Osteocyte (in vitro differentiated cells): ENCODE data around the gene CPA5. TPM values are rescaled to one million over a fixed set of nuclear protein-coding genes. Genes with fewer than 3 reads are reported as not detected.

Experiments
- DNase-seq: peaks from one replicate; pipeline ENCODE4 v3.0.0; 2021; ENCODE audit warnings: mixed read lengths; ENCODE audit not compliant: unreplicated experiment; ENCODE audit errors: extremely low spot score
- H3K27ac Mint-ChIP-seq: one replicate; pipeline ENCODE4 v1.8.0; 2021; ENCODE audit warnings: mild to moderate bottlenecking, mixed read lengths; ENCODE audit not compliant: unreplicated experiment
- H3K27me3 Mint-ChIP-seq: one replicate; pipeline ENCODE4 v1.8.0; 2021; ENCODE audit warnings: mixed read lengths; ENCODE audit not compliant: unreplicated experiment
- H3K36me3 Mint-ChIP-seq: one replicate; pipeline ENCODE4 v1.8.0; 2021; ENCODE audit warnings: mixed read lengths; ENCODE audit not compliant: unreplicated experiment
- H3K4me1 Mint-ChIP-seq: one replicate; pipeline ENCODE4 v1.8.0; 2021; ENCODE audit warnings: mixed read lengths; ENCODE audit not compliant: unreplicated experiment
- H3K4me3 Mint-ChIP-seq: one replicate; pipeline ENCODE4 v1.8.0; 2021; ENCODE audit warnings: mild to moderate bottlenecking, moderate library complexity, mixed read lengths; ENCODE audit not compliant: unreplicated experiment
- H3K9me3 Mint-ChIP-seq: one replicate; pipeline ENCODE4 v1.8.0; 2021; ENCODE audit warnings: mixed read lengths; ENCODE audit not compliant: unreplicated experiment
- long read RNA-seq: library from polyadenylated mRNA; unstranded; transcript quantifications from one replicate; pipeline ENCODE4 v2.0.0, GENCODE V29; 2021
- total RNA-seq: library from RNA; stranded (reverse); gene quantifications from 2 replicates; pipeline ENCODE4 v1.2.1, GENCODE V29; 2021
- TF ChIP-seq, protein P1 (sequence below): fragments of 200-600 bp; sonication (generic); IDR thresholded peaks from 2 replicates; pipeline ENCODE4 v1.5.0; 2021; ENCODE audit warnings: antibody characterized with exemption, mild to moderate bottlenecking, moderate library complexity

Gene CPA5, protein sequence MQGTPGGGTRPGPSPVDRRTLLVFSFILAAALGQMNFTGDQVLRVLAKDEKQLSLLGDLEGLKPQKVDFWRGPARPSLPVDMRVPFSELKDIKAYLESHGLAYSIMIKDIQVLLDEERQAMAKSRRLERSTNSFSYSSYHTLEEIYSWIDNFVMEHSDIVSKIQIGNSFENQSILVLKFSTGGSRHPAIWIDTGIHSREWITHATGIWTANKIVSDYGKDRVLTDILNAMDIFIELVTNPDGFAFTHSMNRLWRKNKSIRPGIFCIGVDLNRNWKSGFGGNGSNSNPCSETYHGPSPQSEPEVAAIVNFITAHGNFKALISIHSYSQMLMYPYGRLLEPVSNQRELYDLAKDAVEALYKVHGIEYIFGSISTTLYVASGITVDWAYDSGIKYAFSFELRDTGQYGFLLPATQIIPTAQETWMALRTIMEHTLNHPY
- 0.51 TPM in 1 of 2 replicates, not detected in the other for total RNA-seq
- long read RNA-seq, partial matches to known transcripts: 0 of 4 reads
- long read RNA-seq, other reads (novel, unspliced or antisense): 1 of 4 reads

DNA sequence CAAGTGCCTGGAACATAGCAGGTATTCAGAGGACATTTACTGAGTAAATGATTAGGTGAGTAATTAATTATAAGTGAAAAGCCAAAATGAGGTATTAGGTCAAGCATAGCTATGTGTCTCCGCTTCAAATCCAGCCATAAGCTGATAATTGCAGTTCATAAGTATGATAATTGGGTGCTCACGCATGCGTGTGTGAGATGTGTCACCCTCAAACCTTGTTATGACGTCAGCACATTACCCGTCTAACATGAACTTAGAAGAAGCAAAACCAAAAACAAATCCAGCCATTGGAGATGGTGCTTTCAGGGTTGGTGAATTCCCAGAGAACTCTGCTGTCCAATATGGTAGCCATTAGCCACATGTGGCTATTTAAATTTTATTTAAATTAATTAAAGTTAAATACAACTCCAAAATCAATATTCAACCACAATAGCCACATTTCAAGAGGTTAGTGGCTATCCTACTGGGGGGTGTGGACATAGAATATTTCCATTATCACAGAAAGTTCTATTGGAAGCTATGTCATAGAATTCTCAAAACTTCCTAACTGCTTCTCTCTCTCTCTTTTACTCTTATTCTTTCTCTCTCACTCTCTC, at the start of gene CPA5:
Gene CPA5, plus strand, starts transcription at position 546 of the 596 bp plus-strand sequence. CDS start 1,670 bp downstream, outside the sequence.
- Mint-ChIP-seq H3K4me3 (no peak within 1 kb of the TSS), H3K4me1 (peaks cover 18% of the 10 kb centered on the region), H3K27me3 (no peaks in the 10 kb centered on the region), H3K27ac (peak within 1 kb of the TSS; percentile 42), H3K36me3 (no peaks in the 10 kb centered on the region), H3K9me3 (peaks cover 3% of the 10 kb centered on the region)
- no peak for DNase-seq
- TF ChIP-seq, protein P1, sequence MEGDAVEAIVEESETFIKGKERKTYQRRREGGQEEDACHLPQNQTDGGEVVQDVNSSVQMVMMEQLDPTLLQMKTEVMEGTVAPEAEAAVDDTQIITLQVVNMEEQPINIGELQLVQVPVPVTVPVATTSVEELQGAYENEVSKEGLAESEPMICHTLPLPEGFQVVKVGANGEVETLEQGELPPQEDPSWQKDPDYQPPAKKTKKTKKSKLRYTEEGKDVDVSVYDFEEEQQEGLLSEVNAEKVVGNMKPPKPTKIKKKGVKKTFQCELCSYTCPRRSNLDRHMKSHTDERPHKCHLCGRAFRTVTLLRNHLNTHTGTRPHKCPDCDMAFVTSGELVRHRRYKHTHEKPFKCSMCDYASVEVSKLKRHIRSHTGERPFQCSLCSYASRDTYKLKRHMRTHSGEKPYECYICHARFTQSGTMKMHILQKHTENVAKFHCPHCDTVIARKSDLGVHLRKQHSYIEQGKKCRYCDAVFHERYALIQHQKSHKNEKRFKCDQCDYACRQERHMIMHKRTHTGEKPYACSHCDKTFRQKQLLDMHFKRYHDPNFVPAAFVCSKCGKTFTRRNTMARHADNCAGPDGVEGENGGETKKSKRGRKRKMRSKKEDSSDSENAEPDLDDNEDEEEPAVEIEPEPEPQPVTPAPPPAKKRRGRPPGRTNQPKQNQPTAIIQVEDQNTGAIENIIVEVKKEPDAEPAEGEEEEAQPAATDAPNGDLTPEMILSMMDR: no peak

- Mint-ChIP-seq H3K9me3 (peaks cover 4% of the 10 kb centered on the region), H3K27ac (no peak overlapping the region), H3K27me3 (no peaks in the 10 kb centered on the region), H3K36me3 (peaks cover 7% of the 10 kb centered on the region), H3K4me1 (peaks cover 55% of the 10 kb centered on the region), H3K4me3 (no peak overlapping the region)
- TF ChIP-seq, protein P1: no peak
- DNase-seq: no peak
Observed at GRCh38 chr7:130296221-130296951, 48.2 kb upstream of the CPA5 start.

DNA sequence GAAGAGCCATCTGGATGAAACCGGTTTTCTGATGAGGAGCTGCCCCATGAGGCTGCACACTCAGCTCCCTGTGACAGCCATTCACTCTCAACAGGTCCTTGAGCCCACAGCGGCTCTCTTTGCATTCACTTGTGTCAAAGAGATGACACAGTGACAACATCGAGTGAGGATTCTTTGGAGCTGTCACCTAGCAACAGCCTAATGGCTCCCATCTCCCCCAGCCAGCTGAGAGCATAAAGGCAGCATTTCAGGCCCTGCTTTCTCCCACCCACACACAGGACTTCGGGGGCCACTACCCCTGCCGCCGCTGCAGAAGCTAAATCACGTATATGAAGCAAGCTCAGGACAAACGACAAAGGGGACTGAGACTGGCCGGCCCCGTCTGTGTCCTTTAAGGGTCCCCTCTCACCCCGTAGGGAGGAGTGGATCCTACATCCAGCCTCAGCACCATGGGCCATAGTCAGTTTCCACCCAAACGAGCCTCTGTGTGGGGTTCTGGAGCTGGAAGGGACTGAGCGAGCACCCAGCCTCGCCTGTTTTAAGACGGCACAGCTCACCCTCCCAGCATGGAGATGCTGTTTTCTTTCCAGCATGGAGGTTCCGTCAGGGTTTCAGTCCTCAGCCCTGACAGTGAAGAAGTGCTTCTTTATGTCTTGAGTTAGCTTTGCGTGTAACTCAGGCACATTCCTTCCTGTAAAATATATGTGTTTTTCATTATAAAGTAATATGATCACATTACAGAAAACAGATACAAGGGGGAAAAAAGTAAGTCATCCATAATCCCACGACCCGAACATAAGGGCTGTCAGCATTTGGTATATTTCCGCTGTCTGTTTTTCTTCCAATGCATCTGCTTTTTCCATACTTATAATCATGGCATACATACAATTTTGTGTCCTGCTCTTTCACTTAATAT, 46.7 kb upstream of the CPA5 start:
- Mint-ChIP-seq H3K27me3 (no peaks in the 10 kb centered on the region), H3K36me3 (peaks cover 11% of the 10 kb centered on the region), H3K4me1 (peaks cover 44% of the 10 kb centered on the region), H3K9me3 (no peaks in the 10 kb centered on the region), H3K4me3 (no peak overlapping the region), H3K27ac (peak overlapping the region; percentile 65)
- DNase-seq: no peak
- TF ChIP-seq, protein P1: no peak

GRCh38 chr7:130298544-130299326, 45.9 kb upstream of the CPA5 start:
- Mint-ChIP-seq H3K36me3 (peaks cover 11% of the 10 kb centered on the region), H3K4me1 (peaks cover 37% of the 10 kb centered on the region), H3K27me3 (no peaks in the 10 kb centered on the region), H3K9me3 (no peaks in the 10 kb centered on the region), H3K4me3 (no peak overlapping the region), H3K27ac (peak overlapping the region; percentile 55)
- TF ChIP-seq, protein P1: no peak
- DNase-seq: no peak
